Kasumi-1 (cell line): ENCODE measurements around the gene NARF.

Experiments used
- DNase-seq, 2 experiments: peaks; one replicate each; lab custom pipeline; 2025; lab: John Stamatoyannopoulos, UW

NARF gene

DNA sequence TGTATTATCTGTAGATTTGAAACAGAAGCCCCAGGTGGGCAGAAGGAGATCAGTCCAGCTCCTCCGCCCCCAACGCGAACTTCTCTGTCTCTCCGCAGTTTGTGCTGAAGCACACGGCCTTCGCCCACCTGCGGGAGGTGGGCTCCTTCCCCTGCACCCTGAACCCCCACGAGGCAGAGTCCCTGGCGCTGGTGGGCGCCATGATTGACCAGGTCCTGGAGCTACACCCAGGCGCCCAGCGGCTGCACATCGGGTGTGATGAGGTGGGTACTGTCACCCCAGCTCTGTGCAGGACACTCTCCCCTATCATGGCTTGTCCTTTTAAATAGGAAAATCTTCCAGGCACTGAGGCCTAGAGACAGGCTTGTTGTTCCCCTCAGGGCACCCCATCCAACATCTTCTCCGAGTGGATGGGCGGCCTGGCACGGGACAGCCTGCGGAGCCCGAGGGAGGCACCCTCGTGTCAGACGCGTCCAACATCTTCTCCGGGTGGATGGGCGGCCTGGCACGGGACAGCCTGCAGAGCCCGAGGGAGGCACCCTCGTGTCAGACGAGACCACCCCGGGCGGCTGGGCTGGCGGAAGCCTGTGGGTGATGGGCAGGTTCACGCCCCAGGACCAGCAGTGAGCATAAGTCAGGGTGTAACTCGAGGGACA lies 24.9 kb upstream of the NARF start:
- no peak for DNase-seq

DNA sequence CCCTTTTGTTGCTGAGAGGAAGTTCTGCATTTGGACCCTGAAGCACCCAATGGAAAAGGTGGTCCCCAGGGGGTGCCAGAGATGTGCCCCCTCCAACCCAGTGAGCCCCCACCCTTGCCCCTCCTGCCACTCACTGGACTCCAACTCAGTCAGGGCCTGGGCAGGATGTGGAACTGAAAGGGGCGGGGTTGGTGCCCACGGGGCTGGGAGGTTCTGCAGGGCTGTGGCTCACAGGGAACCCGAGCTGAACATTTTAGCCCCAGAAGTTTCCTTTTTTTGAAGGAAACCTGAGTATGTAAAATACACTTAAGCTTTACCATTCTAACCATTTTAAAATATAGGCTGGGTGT lies 24.4 kb upstream of the NARF start:
- no peak for DNase-seq

DNA sequence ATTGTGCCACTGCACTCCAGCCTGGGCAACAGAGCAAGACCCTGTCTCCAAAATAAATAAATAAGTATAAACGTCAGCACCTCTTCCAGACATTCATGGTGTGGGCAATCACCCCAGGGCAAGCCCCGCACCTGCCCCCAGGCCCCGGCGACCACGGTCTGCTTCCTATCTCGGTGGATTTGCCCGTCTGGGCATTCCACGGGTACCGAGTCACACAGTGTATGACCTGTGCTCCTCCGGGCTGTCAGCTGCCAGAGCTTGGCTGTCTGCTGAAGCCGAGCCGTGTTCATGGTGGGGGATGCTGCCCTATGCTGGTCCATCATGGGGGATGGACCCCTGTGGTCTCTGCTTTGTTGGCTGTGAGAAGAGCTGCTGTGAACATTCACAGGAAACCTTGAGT lies 23.4 kb upstream of the NARF start:
- DNase-seq = no peak

GRCh38 chr17:82435601-82436583 lies 22.6 kb upstream of the NARF start:
- no peak for DNase-seq

DNA sequence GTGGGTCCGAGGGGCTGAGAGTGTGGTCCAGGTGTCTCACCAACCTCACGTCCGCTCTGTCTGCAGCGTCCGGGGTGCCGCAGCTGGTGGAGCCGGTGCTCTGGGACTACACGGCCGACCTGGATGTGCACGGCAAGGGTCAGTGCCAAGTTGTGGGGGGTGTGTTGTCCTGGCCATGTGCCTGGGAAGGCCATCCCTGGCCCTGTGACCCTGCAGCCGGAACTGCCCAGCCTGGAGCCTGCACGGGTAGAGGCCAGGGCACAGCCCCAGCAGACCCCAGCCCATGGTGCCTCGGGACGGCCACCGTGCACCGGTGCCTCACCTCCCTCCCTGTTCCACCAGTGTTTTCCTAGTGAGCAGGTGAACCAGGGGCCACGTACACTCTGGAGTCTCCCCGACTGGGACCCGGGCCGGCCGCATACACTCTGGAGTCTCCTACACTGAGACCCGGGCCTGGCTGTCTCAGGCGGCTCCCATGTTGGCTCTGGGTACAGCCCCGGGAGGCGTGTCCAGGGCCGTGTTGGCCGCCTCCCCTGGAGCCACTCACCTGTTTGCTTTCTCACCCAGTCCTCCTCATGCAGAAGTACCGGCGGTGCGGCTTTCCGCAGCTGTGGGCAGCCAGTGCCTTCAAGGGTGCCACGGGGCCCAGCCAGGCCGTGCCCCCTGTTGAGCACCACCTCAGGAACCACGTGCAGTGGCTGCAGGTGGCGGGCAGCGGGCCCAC lies 21.8 kb upstream of the NARF start:
- no peak for DNase-seq

GRCh38 chr17:82437325-82437668 lies 21.2 kb upstream of the NARF start:
- DNase-seq = no peak

DNA sequence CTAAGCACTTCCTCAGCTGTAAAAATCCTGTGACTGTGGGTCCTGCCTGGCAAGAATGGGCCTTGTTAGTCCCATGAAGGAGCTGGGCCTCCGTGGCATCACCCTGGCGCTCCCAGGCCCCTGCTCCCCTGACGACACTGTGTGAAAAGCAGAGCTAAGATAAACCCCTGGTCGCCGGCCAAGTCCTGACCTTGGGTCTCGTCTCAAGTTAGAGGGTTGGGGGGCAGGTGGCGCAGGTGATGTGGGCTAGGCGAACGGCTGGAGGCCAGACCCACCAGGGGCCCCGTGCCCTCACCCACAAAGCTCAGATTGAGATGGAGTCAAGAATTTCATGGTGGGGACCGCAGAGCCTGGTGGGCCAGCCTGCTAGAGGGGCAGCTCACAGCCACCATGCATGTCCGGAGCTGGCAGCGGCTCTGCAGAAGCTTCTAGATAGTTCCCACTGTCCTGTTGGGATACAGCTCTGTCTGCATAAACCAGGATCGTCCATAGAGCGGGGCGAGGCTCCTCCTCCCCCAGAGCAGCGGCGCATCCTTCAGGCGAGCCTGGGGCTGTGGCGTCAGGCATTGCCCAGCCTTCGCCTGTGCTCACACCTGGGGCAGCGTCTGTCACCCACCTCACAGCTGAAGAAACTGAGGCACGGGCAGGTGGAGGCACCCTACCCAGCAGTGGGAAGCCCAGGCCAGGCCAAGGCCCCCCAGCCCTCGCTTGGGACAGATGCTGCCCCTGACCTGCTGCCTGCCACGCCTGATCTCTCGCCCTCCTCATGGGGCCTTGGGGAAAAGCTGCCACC lies 19.9 kb upstream of the NARF start:
- no peak for DNase-seq

GRCh38 chr17:82439194-82439828 lies 19.2 kb upstream of the NARF start:
- no peak for DNase-seq

DNA sequence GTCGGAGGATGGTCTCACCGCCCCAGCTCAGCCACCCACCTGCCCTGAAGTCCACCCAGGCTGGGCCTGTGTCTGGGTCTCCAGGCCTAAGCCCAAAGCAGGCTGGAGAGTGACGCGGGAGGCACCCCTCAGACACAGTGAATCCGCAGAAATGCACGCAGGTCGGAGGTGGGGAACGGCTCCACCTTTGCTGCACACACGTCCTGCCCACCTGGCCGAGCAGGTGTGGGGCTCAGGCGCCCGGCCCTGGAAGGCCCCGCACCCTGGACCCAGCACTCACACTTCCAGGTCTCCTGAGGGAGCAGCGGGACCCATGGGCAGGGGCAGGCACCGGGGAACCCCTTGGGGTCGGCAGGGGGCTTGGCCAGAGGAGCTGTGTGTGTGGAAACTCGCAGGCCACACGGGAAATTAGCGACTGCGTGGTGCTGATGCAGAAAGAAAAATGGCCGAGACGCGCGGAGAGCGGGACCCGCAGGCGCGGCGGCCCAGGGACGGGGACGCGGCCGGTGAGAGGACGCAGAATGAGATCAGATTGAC lies 18.6 kb upstream of the NARF start:
- DNase-seq = no peak

DNA sequence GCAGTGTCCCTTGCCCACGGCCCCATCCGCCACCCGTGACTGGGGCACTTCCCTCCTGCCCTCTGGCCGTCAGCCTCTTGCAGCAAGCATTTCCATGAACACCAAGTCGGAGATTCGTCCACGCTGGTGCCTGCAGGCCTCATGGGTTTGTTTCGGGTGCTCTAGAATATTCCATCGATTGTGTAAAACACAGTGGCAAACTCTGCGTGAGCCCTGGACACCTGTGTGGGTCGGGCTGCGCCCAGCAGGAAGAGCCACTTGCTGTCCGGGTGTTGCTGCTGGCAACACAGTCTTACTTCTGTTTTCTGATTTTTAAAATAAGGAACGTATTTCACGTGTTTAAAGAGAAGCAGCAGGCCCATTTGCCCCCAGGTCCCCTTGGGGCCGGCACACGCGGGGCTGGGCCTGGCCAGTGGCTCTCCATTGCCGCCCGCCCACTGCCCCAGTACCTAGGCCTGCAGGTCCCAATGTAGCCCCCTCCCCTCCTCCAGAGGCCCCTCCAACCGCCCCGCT lies 18.0 kb upstream of the NARF start:
- peak; percentile 49 to 50 for DNase-seq

DNA sequence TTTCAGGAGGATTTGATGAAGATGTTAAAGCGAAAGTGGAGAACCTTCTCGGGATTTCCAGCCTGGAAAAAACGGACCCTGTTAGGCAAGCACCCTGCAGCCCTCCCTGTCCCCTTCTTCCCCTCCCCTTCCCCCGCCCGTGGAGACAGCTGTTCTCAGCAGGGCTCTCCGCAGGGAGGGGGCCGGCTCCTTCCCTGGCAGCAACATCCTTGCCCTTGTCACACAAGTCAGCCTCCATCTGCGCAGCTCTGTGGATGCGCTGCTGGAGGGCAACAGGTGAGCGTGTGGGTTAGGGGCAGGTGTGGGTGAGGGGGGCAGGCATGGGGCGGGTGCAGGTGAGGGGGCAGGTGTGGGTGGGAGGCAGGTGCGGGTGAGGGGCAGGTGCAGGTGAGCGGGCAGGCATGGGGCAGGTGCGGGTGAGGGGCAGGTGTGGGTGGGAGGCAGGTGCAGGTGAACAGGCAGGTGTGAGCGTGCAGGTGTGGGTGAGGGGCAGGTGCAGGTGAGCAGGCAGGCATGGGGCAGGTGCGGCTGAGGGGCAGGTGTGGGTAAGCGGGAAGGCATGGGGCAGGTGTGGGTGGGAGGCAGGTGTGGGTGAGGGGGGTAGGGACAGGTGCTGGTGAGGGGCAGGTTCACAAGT lies 17.4 kb upstream of the NARF start:
- DNase-seq = no peak

- no peak for DNase-seq
These were observed 16.7 kb upstream of the NARF start for GRCh38 chr17:82441691-82442487.

DNA sequence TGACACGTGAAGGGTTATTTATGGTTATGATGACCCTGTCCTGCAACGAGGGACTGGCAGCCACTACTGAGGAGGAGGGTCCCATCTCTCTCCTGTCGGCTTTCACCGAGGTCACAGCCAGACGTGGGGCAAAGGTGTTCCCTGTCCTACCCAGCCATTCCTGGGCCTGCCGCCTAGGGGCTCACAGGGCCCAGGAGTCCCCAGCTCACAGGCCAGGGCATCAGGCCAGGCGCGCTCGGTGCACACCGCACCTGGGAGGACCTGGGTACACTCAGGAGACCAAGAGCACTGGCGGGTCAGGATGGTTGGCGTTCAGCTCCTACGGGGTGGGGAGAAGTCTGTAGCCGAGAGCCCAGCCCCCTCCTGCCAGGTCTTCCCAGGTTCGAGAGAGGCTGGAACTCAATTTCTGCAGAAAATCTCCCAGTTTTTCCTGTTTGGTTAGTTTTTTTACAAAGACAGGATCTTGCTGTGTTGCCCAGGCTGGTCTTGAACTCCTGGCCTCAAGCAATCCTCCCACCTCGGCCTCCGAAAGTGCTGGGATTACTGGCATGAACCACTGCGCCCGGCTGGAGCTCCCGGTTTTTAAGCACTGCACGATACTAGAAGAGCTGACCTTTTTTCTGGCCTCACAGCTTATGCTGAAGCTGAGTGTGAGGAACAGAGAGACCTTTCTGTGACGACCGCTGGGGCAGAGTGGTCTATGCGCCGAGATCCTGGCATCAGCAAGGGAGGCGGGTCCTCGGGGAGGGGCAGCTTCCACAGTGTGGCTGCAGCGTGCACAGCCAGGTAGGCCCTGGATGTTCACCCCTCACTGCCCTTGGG lies 15.7 kb upstream of the NARF start:
- no peak for DNase-seq

- DNase-seq = no peak
These were observed 14.9 kb upstream of the NARF start for GRCh38 chr17:82443465-82444283.

GRCh38 chr17:82444284-82444893 lies 14.2 kb upstream of the NARF start:
- DNase-seq = no peak

DNA sequence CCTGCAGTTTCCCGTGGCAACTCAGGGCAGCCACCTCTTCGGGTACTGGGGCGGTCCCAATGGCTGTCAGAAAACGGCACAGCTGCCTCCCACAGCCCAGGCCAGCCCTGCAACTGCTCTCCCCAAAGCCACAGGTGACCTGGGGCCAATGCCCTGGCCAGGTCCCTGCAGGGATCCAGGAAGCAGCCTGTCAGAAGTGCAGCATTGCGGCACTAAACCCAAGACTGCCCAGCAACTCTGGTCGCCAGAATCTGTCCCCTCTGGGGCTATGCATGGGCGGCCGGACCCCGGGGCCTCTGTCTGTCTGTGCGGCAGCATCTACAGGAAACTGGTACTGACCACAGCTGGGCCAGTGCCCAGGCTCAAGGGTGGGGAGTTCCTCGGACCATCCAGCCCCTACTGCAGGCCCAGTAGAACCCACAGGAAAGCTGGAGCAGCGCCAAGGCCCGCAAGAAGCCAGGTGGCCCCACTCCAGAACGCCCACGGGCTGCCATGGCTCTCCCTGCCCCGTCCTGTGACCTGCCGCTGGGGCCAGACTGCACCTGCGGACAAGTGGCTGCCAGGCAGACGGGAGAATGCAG lies 13.5 kb upstream of the NARF start:
- no peak for DNase-seq

GRCh38 chr17:82445542-82445941 lies 13.0 kb upstream of the NARF start:
- DNase-seq = no peak
